HG02852 (cell line): Measurements from ENCODE around the gene ANXA6.
A peak's percentile ranks its signal among the peaks of the same experiment; 100 is the strongest.

Source experiments
- ATAC-seq: cut with Tn5 transposase; IDR thresholded peaks from one replicate; pipeline ENCODE4 v1.9.1; 2021; ENCODE audit warnings: mild to moderate bottlenecking, moderate library complexity; ENCODE audit not compliant: unreplicated experiment

Gene ANXA6

DNA sequence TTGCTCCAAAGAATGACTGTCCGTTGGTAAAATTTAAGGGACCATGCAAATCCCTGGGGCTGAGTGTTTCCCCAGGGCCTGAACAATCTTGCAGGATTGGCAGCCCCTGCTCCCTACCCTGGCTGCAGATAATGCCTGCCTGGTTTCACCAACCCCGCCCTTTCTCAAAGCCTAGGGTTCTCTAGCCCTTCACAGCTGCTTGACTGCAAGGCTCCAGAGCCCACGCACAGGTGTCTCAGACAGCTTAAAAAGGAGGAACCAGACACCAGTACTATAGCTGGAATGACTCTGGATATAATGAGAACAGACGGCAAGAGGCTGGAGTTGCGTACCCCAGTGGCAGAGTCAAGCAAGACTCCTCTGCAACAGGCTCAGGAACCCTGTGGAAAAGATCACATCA lies 51.5 kb downstream of the ANXA6 start:
- no peak for ATAC-seq

DNA sequence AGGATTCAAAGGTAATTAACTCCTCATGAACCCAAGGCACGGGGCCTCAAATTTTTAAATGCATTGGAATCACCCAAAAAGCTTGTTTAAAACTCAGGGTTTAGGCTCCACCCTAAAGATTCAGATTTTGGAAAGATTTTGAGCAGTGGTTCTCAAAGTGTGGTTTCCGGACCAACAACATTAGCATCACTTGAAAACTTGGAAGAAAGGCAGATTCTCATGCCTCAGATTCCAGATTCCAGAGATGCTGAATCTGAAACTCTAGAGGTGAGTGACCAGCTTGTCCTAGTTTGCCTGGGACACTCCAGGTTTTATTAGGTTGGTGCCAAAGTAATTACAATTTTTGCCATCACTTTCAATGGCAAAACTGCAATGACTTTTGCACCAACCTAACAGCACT lies 52.0 kb downstream of the ANXA6 start:
- ATAC-seq = no peak

DNA sequence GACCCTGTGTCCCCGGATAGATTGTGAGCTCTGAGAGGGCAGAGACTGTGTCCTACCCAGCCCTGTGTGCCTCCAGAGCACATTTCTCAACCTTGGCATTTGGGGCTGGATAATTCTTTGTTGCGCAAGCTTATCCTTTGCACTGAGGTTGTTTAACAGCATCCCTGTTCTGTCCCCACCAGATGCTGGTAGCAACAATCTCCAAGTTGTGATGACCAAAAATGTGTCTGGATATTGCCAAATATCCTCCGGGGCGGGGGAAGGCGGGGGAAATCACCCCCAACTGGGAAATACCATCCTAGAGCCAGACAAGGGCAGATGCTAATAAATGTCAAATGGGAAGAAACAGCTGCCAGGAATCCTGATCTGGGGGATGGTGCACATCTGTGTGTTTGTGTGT lies 52.8 kb downstream of the ANXA6 start:
- ATAC-seq = no peak

DNA sequence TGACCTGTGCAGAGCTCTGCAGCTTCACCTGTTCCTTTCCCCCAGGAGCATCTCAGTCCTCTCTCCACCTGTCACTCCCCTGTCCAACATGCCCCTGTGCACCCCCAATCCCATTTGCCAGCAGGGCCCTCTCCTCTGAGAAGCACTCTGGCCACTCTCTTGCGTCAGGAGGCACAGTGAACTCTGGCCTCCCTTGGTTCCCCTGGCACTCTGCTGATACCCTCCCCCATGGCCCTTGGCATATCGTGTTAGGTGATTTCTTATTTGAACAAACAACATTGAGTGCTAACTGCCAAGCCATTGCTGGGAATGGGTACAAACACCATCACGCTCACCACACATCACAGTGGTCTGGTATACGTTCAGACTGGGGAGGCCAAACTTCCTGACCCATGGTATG lies 55.8 kb downstream of the ANXA6 start:
- no peak for ATAC-seq

DNA sequence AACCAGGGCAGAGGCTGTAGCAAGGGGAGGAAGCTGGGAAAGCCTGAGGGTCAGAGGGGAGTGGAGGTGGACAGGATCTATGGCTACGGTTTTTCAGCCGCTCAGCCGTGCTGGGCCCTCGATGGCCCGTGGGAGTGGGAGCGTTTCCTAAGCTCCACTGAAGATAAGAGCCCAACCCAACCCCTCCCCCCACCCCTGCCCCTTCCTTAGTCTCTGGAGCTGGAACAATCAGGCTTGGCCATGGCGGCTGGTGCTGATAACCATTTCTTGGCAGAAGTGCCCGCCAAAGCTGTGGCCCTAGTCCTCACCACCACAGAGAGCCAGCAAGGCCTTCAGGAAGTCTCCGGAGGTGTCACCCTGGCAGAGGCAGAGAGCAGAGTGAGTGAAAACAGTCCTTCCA lies 56.4 kb downstream of the ANXA6 start:
- ATAC-seq = no peak

DNA sequence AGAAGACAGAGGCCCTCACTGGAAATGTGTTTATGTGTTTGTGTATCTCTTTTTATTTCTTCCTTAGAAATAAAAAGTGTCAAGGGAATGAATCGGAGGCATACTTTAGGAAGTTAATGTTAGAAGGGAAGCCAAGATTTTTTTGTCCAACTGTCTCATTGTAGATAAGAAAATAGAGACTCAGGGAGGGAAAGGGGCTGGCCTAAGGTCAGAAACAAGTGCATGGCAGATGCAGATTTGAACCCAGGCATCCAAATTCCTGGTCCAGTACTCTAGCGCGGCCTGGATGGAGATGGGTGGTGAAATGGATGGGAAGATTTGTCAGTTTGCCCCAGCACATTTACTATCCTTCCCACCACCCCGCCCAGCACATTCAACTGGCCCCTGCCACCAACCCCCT lies 56.9 kb downstream of the ANXA6 start:
- ATAC-seq = no peak

DNA sequence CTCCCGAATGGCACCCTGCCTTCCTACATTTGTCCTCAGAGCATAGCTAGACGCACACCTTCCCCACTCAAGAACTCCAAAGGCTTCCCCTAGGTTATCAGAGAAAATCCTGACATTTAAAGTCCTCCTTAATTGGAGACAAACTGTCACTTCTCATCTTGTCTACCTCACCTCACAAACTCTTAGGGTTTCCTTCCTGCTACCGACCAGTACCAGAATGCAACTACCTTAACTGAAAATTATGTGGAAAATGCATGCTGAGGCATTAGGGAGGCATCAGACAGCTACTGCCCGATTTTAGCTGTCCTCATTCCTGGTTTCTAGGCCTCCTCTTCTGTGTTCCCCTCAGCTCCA lies 58.8 kb downstream of the ANXA6 start:
- ATAC-seq = no peak

DNA sequence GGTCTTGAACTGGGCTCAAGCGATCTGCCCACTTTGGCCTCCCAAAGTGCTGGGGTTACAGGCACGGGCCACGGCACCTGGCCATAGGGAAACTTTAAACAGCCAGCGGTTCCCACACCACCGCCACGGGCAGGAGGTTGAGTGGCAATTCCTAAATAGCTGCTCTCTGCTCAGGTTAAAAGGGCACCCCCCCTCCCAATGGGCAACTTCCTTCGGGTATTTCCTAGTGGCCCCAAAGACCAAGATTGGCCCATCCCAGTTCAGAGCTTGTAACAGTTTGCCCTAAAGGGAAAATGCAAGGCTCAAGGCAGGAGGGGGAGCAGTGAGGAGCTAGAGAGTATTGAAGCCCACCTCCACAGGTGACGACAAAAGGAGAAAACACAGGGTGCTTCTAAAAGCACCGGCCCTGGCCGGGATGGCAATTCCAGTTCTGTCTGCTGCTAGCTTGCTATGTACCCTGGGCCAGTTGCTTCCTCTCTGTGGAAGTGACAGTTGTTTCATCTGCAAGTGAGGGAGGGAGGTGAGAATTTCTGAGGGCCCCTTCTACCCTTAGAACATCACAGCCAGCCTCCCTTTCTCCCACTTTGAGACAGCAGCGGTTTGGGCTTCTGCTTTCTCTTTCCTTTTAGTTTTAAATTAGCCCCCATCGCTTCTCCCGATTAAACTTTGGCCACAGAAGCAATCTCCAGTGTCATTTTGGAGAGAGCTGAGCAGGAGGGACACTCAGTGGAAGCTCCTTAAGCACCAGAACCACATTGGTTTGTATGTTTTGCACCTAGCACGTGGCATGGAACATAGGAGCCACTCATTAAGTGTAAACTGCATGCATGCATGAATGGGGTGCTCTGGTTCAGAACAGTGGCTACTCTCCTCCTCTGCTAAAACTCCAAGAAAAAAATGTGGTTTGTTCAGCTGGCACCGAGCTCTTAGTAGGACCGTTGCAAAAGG lies 59.5 kb downstream of the ANXA6 start:
- peak; percentile 41 for ATAC-seq

DNA sequence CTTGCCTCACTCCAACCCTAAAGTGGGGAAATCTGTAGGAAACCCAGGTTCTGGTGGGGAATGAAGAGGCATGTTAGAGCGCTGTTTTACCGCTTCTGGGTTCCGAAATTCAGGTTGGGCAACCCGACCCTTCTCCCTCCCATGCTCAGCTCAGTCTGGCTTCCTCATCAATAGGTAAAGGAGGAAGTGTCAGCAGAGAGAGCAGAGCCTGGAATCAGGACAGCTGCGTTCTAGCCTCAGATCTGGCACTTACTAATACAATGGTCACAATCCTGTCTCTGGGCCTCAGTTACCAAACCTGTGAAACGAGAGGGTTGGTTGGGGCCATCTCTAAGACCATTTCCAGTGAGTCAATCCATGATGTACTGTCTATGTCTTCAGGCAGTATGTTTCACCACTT lies 60.5 kb downstream of the ANXA6 start:
- ATAC-seq = no peak

DNA sequence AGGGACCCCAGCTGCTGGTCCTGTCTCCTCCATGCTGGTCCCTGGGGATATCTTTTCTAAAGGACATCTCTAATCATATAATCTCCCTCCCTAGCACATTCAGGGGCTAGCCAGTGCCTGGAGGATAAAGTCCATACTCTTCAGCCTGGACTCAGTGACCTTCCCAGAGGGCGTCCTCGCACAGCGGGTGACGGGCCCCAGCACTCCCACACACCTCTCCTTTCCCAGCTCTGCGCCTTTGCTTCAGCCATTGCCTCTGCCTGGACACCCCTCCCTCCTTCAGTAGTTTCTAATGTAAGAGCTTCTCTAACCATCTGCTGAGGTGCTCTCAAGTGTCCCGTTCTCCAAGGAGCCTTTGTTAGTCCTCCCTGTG lies 61.6 kb downstream of the ANXA6 start:
- no peak for ATAC-seq

DNA sequence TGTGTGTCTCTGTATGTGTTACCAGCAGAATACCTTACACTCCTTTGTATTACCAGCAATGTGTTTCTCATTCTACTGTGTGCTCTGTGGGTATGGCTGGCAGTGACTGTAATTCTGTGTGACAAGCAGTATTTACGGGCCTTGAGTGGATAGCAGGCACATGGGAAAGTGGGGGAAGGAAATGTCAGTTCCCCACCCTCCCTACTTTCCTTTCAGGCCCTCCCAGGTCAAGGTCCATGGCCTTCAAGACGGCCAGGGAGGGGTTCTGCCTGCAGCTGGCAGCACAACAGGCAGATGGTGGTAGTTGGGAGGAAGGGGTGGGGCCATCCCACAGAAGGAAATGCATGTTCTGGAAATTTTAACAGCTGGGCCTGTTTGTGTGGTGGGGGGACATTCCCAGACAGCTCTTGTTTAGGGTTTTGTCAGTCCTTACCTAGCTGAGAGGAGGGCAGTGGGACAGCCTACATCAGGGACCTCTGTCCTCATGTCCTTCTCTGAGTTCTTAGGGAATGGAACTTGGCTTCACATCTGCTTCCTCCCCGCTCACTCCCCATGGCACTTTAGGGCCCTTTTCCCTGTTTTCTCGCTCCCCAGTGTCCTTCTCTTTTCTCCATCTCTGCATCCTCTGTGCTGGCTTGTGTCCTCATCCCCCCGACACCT lies 62.1 kb downstream of the ANXA6 start:
- ATAC-seq = no peak

DNA sequence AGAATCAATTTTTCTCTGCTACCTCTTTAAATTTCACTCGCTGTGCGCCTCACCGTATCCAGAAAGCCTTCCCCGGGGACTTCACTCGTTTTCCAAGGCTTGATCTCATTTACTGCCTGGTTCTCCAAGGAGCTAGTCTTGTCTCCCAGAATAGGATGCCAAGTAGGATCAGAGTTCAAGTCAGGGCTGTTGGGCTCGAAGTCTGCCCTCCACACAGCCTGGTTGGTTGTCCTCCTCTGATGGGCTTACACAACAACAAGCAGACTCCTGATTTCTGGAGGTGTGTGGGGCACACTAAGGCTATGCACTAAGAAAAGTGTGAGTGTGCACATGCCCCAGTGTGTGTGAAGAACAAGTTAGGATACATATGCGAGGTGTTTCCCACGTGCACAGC lies 62.7 kb downstream of the ANXA6 start:
- no peak for ATAC-seq

DNA sequence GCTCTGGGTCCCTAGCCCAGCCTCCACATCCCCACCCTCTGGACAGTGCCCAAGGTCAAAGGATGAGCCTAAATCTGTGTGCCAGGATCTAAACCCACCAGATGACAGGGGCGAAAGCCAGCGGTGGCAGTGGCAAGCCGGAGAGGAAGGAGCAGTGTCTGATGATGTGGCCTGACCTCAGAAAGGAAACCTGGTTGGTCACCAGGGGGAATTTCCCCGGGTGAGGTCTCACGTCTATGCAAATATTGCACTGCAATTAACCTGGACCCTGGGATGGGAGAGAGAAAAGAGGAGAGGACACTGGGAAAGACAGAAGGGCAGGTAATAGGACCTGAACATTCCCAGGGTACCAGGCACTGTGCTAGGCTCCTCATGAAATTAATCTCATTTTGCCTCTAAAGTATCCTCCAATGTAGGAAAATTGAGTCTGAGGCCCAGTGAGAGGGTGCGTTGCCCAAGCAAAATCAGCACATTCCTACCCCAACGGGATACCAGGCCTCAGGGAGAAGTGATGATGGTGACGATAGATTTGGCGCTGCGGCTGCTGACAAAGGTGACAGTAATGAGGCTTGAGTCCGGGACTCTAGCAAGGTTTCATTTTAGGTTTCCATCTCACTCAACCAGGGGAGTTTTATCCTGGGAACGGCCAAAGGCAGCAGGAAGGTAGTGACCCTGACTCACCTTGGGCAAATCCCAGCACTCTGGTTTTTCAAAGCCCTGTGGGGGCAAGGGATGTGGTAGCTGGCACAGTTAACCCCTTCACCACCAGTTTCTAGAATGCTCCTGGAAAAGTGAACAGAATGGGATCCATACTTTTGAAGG lies 63.3 kb downstream of the ANXA6 start:
- peak; percentile 67 for ATAC-seq

DNA sequence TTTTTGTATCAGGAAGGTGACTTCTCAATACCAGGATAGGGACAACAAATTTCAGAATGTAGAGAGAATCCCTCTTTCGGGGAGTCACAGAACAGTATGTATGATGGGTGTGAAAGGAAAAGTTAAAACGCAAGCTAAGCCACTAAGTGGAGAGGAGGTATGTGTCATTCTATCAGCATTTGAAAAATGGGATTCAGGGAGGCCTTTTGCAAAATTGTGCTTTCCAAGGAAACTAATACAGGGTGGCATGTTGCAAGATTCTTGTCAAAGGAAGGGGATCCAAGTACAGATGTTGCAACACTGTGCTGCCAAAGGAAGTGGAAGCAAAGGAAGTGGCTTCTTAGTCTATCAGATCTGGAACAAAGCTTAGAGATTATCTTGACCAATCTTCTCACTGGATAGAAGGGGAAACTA lies 64.1 kb downstream of the ANXA6 start:
- peak; percentile 0 for ATAC-seq

DNA sequence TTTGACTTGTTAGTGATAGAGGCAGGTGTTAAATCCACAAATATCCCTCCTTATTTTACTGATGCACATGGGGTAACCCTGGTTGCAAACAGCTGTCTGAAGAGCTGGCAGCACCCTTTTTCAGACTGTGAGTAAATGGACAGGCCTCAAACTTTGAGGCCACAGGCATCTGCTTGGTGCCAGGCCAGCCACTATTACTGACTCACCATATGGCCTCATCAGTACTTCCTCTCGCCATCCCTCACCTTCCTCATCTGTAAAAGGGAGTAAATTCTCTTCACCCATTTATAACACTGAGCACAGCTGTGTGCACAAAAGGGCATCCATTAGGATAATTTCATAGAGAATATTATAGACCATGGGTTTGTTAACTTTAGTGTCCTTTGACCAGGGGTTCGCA lies 64.8 kb downstream of the ANXA6 start:
- ATAC-seq = no peak

DNA sequence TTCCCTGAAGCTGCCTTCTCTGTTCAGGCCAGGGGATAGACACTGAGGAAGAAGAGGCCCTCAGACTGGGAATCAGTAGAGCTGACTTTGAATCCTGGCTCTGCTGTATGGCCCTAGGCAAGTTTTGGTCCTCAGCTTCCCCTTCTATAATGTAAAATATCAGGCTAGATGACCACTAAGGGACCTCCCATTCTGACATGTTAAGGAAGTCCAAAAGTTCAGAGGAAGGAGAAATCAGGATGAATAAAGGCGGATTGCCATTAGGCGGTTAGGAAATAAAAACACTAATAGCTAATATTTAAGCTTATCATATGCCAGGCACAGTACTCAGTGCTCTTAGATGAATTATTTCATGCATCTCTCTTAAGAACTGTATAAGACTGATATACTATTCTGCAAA lies 67.9 kb downstream of the ANXA6 start:
- no peak for ATAC-seq

DNA sequence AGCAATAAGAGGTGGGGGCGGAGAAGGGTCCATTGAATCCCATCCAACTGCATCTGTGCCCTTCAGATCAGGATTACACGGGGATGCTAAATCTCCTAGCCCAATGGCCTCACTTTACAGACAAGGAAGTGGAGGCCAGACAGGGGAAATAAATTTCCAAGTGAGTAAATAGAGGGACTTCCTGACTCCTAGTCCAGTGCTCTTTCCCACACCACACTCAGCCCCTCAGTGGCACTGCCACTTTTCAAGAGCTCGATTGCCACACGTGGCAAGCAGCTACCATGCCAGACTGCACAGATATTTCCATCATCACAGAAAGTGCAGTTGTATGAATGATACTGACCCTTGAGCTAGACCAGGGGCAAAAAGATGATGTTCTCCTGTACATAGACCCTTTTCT lies 68.6 kb downstream of the ANXA6 start:
- no peak for ATAC-seq

DNA sequence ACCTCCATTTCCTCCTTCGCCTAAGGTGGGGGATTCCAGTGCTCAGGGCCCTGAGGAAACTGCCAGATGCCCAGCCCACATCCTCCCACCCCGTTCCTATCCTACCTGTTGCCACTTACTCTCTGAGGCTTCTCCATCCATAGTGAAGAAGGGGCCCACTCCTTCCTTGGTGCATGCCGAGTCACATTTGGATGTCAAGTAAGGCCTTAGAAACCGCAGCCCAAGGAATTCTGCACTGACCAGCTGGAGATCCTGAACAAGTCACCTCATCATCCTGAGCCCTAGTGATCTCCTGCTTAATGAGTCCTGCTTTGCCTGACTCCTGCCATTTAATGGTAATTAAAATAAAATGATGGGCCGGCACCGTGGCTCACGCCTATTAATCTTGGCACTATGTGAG lies 70.1 kb downstream of the ANXA6 start:
- no peak for ATAC-seq

DNA sequence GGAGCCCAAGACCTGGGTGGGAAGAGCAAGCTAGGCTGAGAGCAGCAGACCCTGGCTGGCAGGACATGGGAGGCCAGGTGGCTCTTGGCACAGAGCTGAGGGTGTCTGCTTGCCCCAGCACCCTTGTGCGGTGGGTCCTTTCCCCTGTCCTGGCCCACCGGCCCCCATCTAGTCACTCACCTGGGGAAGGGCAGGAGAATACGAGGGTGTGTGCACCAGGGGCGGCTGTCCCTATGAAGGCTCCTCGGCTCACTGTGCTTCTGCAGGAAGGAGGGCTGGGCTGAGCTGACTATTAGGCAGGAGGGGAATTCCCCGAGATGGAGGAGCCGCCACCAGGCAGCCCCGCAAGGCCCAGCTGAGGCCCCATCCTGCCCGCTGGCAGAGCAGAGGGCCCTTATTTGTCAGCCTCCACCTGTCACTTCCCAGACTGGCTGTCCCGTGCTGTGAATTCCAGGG lies 70.6 kb downstream of the ANXA6 start:
- peak; percentile 77 for ATAC-seq

DNA sequence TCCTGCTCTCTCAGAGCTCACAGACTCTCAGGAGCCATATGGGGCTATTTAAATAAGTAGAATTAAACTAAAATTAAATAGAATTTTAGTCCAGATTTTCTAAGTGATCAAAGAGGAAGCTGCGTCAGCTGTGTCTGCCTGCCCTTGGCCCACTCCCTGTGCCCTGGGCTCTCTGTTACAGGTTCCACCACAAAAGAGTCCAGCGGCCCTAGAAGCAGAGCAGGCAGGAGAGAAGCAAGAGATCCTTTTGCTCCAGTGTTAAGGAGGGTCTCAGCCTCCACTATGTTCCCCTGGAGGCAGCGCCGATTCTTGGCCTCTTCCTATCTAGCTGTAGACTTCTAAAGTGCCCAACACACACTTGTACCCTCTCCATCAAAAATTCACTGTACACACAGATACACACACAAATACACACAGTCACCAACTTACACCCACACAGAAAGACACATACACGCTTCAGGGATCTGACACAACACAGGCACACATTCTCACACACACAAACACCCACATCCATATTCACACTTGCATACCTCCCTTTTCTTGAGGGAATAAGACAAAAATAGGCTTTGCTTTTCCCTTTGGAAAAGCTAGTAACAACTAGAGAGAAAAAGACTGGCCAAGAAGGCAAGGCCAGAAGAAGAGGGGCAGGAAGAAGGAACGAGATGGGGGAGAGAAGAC lies 71.2 kb downstream of the ANXA6 start:
- no peak for ATAC-seq

DNA sequence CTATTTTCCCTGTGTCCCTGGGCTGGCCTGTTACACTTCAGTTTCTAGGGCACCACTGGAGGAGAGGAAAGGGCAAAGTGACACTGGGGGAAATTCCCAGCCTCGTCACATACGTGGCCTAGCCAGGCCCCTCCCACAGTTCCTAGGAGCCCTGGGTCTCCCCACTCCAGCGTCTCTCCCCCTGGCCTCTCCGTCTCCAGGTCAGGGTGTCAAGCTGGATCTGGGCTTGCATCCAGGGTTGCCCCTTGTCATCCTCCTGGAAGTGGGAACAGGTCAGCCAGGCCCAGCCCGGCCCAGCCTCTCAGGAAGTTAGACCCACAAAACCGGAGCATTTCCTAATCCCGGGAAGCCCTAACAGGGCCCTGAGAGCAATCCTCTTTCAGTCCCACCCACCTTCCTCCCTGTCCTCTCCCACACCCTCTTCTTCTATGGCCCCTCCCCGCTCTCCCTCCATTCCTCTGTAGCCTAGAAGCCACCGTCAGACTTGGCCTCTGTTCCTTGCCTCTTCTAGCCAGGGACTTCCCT lies 72.0 kb downstream of the ANXA6 start:
- no peak for ATAC-seq
